GM19372 (cell line): ENCODE results near the gene ATP1A4.

Source experiments
- ATAC-seq: cut with Tn5 transposase; IDR thresholded peaks from one replicate; pipeline ENCODE4 v1.9.1; 2021; ENCODE audit warnings: mild to moderate bottlenecking, low read depth, moderate library complexity; ENCODE audit not compliant: unreplicated experiment

ATP1A4 gene

DNA sequence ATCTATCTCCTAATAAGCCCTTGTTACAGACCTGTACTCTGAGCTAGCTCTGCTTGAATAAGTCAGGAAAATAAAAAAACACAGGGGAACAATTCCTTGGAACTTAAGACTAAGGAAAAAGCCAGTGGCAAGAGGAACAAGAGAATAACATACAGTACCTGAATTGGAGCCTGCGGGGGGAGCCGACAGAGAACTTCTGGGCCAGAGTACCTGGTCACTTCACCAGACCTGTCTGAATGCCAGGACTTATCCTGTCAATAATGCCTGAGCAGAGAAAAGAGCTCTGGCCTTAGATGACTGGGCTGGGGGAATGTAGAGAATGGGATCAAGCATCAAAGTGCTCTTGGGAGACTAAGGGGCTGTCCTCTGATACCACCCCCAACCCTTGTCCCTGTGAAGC is 68.9 kb downstream of the ATP1A4 start:
- ATAC-seq: no peak

DNA sequence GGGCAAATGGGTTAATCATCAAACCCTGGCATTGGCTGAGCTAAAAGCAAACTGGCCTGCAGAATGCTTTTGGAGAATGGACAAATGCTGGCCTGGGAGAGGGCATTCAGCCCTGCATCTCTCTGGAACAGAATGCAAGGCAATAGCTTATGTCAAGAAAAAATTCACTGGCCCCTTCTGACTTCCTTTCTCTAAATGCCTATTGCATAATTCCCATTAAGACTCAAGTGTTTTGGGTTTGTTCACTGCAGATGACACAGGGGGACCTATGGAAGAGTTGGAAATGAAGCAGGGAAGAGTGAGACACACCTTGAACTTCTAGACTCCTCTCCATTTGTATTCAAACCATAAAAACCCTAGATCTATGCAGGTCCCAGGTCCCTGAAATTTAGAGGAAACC is 69.7 kb downstream of the ATP1A4 start:
- ATAC-seq: no peak

DNA sequence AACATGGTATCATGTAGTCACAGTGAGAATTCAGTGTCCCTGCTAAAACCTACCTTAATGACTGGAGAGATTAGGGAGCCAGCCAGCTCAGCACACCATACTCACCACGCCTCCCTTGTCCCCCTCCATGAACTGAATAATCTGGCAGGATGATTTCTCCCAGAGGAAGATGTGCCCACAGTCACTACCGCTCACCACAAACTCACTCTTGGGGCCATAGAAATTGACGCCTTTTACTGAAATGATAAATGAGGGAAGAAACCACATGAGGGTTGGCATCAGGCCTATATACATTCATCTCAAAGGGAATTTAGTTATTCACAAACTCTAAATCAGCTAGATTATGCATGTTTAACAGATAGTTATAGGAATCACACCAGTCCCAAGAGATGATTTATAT is 71.1 kb downstream of the ATP1A4 start:
- no peak for ATAC-seq

DNA sequence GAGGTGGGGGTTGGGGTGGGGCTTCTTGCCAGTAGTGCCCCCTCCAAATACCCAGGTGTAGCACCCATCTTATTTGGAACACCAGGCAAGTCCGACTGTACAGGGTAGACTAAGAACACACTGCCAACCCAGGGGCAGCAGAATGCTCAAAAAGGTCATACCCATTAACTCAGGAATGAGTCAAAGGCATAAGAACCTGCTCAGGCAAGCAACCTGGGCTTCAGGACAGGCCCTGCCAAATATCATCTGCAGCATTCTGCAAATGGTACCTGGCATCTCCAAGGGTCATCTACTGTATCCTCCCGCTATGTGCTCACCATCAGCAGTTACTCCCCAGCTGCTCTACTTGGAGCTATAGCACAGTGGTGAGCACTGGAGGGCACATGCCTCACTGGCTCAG is 73.2 kb downstream of the ATP1A4 start:
- no peak for ATAC-seq

DNA sequence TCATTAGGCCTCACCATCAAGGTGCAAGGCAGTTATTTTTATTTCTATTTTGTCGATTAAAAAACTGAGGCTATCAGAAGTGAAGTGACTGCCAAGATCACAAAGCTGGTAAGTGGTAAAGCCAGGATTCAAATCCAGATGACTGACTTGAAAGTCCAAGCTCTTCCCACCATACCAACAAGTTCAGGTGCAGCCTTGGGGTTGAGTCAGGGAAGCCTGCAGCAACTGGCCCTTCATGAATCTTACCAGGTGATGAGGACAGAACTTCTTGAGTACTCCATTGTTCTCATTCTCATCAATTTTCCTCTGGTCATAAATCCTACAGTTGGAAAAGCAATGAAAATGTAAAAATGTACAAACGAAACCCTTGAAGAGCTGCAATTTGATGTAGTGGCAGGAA is 73.9 kb downstream of the ATP1A4 start:
- no peak for ATAC-seq

DNA sequence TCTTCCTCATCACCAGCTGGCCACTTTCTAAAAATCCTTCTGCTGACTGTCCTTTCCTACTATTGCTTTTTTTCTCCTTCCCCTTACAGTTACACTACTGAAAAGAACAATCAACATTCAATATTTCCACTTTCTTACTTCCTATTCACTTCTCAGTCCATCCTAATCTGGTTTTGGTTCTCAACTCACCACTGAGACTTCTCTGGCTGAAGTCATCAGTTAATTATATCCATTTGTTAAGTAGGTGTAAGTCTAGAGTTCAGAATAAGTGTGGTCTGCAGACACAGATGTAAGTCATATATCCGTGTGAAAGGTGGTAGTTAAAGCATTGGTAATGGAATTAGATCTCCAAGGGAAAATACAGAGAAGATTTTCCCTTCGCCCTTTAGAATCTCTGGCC is 75.2 kb downstream of the ATP1A4 start:
- no peak for ATAC-seq

DNA sequence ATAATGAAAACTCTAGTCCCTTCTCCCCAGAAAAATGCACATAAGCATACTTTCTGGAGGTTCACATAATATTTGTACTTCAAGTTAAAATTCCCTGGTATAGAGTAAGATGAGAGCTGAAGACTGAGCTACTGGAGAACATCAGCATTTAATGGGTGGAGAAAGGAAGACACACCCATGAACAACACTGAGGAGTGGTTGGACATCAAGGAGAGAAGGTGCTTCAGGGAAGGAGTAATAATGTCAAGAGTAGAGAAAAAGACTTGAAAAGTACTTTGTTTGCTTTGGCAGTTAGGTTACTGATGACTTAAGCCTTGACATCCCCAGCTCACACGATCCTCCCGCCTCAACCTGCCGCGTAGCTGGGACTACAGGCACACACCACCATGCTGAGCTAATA is 75.6 kb downstream of the ATP1A4 start:
- no peak for ATAC-seq

DNA sequence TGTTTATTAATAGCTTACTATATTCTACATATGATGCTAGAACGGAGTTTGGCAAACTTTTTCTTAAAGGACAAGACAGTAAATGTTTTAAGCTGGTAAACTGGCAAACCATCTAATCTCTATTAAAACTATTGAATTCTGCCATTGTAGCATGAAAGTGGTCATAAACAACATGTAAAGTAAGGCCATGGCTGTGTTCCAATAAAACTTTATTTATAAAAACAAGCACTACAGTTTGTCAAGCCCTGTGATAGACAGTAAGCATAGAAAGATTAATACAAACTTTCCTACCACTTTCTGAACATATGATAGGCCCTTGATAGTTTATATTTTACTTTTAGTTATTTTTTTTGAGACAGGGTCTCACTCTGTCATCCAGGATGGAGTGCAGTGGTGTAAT is 76.2 kb downstream of the ATP1A4 start:
- ATAC-seq: no peak

DNA sequence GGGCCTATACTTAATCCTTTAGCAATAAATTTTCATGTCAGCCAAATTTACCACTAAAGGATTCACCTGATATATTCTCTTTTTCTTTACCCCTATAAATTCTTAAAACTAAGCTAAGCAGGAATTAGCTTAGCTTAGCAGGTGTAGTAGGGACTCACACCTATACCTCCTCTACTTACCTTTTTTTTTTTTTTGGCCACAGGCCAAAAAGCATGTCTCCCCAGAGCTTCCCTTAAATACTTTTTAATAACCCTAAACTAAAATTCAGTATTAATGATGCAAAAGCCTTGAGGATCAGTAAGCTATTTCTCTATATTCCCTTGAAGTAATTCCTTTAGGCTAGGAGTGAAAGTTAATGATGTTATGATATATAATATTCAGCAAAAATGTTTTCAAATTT is 77.0 kb downstream of the ATP1A4 start:
- ATAC-seq: no peak

DNA sequence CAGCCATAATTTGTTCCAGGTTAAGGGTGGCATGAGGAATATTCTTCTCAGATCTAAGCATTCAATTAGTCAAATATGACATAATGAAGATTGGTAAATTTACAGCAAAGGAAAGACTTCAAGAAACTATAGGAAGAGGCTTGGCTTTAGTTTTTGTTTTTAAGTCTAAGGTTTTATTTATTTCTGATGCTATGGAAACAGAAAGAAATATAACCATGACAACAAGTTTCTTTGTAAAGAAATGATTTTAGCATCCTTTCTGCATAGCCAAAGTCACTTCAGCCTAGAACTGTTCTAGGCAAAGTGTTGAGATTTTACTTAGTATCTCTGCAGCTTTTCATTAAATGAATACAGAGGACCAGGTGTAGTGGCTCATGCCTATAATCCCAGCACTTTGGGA is 81.5 kb downstream of the ATP1A4 start:
- no peak for ATAC-seq
